Fibroblast of villous mesenchyme (primary cell): Measurements from ENCODE around the gene XRCC5. TPM values are rescaled to one million over a fixed set of nuclear protein-coding genes. Genes with fewer than 3 reads are reported as not detected.
A peak's percentile ranks its signal among the peaks of the same experiment; 100 is the strongest.

Experiments
- DNase-seq: peaks from one replicate; pipeline ENCODE4 v3.0.0-alpha.2; 2010; ENCODE audit warnings: low read depth
- H3K4me3 ChIP-seq: 2 replicates; pipeline ENCODE4 v1.5.1; 2011; ENCODE audit warnings: low read depth, mild to moderate bottlenecking, low read length
- total RNA-seq: library from RNA; depleted of rRNA; stranded (reverse); fragments of >200 nt; gene quantifications from 2 replicates; pipeline ENCODE4 v1.2.3, GENCODE V29; 2012
- TF ChIP-seq, protein P1 (sequence below): IDR thresholded peaks from 2 replicates; pipeline ENCODE4 v1.5.1; 2012; ENCODE audit warnings: low read depth, mild to moderate bottlenecking, low read length; ENCODE audit not compliant: insufficient read depth

XRCC5 gene
- total RNA-seq, 1 donor, result 278 TPM

DNA sequence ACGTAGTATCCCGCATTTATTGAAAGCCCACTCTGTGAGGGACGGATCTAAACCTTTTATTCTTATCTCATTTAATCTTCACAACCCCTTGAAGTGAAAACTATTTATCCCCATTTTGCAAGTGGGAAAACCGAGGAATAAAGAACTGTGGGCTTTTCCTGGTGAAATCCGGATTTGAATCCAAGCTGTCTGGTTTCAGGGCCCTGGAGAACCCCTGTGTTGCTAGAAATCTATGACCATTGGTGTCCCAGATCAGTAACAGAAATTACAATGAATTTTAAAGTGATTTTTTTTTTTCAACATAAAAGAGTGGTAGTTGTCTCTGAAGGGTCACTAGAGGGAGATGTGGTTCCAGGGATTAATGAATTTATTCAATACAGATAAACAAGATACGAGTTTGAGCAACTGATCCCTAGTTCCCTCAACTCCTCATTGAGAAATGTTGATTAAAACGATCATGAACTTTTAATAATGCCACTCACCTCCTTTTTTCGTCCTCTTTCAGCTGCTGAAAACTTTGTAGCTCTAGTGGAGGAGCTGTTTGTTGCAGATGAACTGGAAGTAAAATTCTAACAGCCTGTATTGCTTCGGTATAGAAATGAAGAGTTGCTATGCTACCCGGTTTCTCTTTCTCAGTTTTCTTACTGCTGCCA is 940 bp downstream of the XRCC5 start:
- TF ChIP-seq, protein P1, sequence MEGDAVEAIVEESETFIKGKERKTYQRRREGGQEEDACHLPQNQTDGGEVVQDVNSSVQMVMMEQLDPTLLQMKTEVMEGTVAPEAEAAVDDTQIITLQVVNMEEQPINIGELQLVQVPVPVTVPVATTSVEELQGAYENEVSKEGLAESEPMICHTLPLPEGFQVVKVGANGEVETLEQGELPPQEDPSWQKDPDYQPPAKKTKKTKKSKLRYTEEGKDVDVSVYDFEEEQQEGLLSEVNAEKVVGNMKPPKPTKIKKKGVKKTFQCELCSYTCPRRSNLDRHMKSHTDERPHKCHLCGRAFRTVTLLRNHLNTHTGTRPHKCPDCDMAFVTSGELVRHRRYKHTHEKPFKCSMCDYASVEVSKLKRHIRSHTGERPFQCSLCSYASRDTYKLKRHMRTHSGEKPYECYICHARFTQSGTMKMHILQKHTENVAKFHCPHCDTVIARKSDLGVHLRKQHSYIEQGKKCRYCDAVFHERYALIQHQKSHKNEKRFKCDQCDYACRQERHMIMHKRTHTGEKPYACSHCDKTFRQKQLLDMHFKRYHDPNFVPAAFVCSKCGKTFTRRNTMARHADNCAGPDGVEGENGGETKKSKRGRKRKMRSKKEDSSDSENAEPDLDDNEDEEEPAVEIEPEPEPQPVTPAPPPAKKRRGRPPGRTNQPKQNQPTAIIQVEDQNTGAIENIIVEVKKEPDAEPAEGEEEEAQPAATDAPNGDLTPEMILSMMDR, result peak; percentile 57
- peak overlapping the region; percentile 99 for H3K4me3 ChIP-seq

DNA sequence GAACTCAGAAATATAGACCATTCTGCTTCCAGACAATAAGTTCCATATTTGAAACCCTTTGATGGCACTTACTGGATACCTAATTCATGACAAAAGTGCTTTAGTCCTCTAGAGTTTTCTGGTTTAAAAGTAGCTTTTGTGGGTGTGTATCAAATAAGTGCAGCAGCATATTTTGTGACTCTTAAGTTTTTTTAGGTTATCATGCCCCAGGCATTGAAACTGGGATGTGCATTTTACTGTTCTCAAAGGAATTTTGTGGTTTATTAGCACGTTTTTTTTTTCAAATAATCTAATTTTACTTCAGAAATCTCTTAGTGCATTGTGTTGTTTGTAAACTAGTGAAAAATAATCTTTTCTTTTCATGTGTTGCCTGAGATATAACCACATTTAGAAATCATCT is 1.5 kb downstream of the XRCC5 start:
- TF ChIP-seq, protein P1, result no peak
- no peak for DNase-seq

More for the DNA sequence above, 940 bp downstream of the XRCC5 start:
- DNase-seq, result peak; percentile 73

DNA sequence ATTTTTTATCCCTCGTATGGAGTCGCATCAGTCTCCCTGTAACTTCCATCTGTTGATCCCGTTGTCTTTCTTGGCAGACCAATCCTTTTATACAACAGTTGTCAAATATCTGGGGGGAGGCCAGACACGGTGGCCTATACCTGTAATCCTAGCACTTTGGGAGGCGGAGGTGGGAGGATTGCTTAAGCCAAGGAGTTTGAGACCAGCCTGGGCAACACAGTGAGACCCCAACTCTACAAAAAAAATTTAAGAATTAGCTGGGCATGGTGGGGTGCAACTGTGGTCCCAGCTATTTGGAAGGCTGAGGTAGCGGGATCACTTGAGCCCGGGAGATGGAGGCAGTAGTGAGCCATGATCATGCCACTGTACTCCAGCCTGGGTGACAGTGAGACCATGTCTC is 2.0 kb downstream of the XRCC5 start:
- no peak for DNase-seq
- TF ChIP-seq, protein P1, result no peak

More for the DNA sequence above, 1.5 kb downstream of the XRCC5 start:
- H3K4me3 ChIP-seq, result peak overlapping the region; percentile 99

DNA sequence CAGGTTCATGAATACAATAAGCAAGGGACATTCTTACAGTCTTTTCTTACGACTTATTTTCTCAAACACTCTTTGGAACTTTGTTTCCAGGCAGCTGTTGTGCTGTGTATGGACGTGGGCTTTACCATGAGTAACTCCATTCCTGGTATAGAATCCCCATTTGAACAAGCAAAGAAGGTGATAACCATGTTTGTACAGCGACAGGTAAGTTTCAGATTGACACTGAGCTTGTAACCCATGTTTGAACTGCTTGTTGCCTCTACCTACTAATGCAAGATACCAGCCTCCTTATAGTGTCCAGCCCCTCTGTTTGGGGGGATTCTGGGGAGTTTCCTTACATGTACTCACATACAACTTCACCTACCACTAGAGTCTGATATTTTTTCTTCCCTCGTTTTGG is 3.8 kb downstream of the XRCC5 start:
- TF ChIP-seq, protein P1, result no peak
- DNase-seq, result no peak
- H3K4me3 ChIP-seq, result no peak overlapping the region

More for the DNA sequence above, 2.0 kb downstream of the XRCC5 start:
- no peak overlapping the region for H3K4me3 ChIP-seq

DNA sequence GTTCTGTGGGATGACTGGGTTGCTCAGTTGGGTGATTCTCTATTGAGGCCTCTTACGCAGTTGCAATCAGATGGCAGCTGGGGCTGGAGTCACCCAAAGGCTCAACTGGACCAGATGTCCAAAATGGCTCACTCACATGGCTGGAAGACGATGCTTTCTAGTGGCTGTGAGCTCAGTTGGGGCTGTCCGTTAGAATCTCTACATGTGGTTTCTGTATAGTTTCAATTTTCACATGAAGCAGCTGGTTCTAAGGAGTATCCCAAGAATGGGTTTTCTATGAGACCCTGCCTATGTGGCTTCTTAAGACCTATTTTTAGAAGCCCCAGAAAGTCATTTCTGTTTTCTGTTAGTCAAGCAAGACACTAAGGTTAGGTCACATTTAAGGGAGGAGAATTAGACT is 4.4 kb downstream of the XRCC5 start:
- no peak for DNase-seq
- no peak overlapping the region for H3K4me3 ChIP-seq
- TF ChIP-seq, protein P1, result no peak

DNA sequence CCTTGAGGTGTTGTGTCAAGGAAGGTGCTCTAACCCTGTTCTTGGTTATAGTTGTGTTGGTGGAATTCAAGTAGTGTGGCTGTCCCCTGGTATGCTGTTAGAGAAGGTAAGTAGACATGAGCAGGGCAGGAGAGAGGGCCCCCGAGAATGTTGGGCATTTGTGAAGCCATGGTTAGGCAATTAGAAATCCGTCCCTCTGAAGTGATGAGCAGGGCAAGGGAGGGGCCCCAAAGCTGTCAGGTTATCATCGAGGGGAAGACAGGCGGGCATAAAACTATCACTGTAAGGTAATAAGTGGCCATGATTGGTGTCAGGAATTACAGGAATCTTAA is 5.2 kb downstream of the XRCC5 start:
- TF ChIP-seq, protein P1, result no peak
- no peak overlapping the region for H3K4me3 ChIP-seq
- no peak for DNase-seq
